RWPE1 (cell line): ENCODE data around the gene PSG2.
"Not testable (repeated sequence)": the region's sequence is repeated elsewhere in the genome, so short reads cannot be mapped to it uniquely, and the experiment has no call there.

Experiments
- CTCF ChIA-PET: fragments of 350-600 bp; sonication (Branson Sonifier 250); formaldehyde crosslinking; extraction: SDS; loops from one replicate; lab custom pipeline; 2021; lab: Yijun Ruan, JAX
- POLR2A ChIA-PET: fragments of 400-600 bp; formaldehyde crosslinking; extraction: SDS; loops from one replicate; lab custom pipeline; 2020; ENCODE audit warnings: antibody characterized with exemption; ENCODE audit not compliant: low non-redundant PET; lab: Yijun Ruan, JAX
- DNase-seq: peaks from one replicate; pipeline ENCODE4 v3.0.0; 2012; ENCODE audit warnings: low spot score
- H3K27ac ChIP-seq: fragments of 450-650 bp; 2 replicates; pipeline ENCODE4 v1.5.1; 2017
- CTCF ChIP-seq: fragments of 450-650 bp; conservative IDR thresholded peaks from 2 replicates; pipeline ENCODE4 v1.5.1; 2017; ENCODE audit warnings: low read depth, mild to moderate bottlenecking

The PSG2 gene

GRCh38 chr19:43082601-43083000, at the start of gene PSG2:
PSG2 (minus strand) TSS chr19:43082701; CDS start chr19:43082569, 132 bp downstream.
- POLR2A ChIA-PET, H3K27ac ChIP-seq, DNase-seq, CTCF ChIA-PET: not testable (repeated sequence)

GRCh38 chr19:43131281-43131842, 48.9 kb upstream of the PSG2 start:
- CTCF ChIA-PET, POLR2A ChIA-PET: not testable (repeated sequence)
- H3K27ac ChIP-seq, result peak overlapping the region; percentile 82
- peak; percentile 13 for DNase-seq

GRCh38 chr19:43129197-43129596, 46.7 kb upstream of the PSG2 start:
- peak overlapping the region; percentile 94 for H3K27ac ChIP-seq
- POLR2A ChIA-PET, CTCF ChIA-PET: not testable (repeated sequence)
- peak; percentile 36 for TF ChIP-seq CTCF
- peak; percentile 40 for DNase-seq

GRCh38 chr19:43127336-43127735, 44.8 kb upstream of the PSG2 start:
- POLR2A ChIA-PET, CTCF ChIA-PET: not testable (repeated sequence)
- DNase-seq, result peak; percentile 59
- H3K27ac ChIP-seq, result peak overlapping the region; percentile 80

GRCh38 chr19:43126720-43127119, 44.2 kb upstream of the PSG2 start:
- ChIA-PET CTCF (no interaction called here), POLR2A (no interaction called here)
- DNase-seq, result no peak
- H3K27ac ChIP-seq, result peak overlapping the region; percentile 80
- no peak for TF ChIP-seq CTCF

GRCh38 chr19:43124360-43124759, 41.9 kb upstream of the PSG2 start:
- ChIA-PET POLR2A (no interaction called here), CTCF (no interaction called here)
- DNase-seq, result no peak
- TF ChIP-seq CTCF, result no peak
- peak overlapping the region; percentile 34; the same call in 1 of the 2 replicates for H3K27ac ChIP-seq

- peak; percentile 78 for DNase-seq
Observed at GRCh38 chr19:43120433-43121026, 38.0 kb upstream of the PSG2 start.

GRCh38 chr19:43119526-43119925, 37.0 kb upstream of the PSG2 start:
- DNase-seq, POLR2A ChIA-PET, CTCF ChIA-PET: not testable (repeated sequence)
- peak overlapping the region; percentile 79 for H3K27ac ChIP-seq

More at GRCh38 chr19:43120433-43121026, 38.0 kb upstream of the PSG2 start:
- CTCF ChIA-PET, POLR2A ChIA-PET: not testable (repeated sequence)
- peak overlapping the region; percentile 76 for H3K27ac ChIP-seq

- CTCF ChIA-PET, H3K27ac ChIP-seq, DNase-seq, POLR2A ChIA-PET: not testable (repeated sequence)
Observed at GRCh38 chr19:43116421-43116820, 33.9 kb upstream of the PSG2 start.

- DNase-seq, POLR2A ChIA-PET, H3K27ac ChIP-seq: not testable (repeated sequence)
- CTCF ChIA-PET, result interaction anchor here (0.6 kb wide), 1 partner anchor 402 kb away, joined by 5 read pairs; no protein-coding TSS in a partner anchor
Observed at GRCh38 chr19:43115548-43115947, 33.0 kb upstream of the PSG2 start.

- H3K27ac ChIP-seq, CTCF ChIA-PET, DNase-seq, POLR2A ChIA-PET: not testable (repeated sequence)
Observed at GRCh38 chr19:43115064-43115463, 32.6 kb upstream of the PSG2 start.

GRCh38 chr19:43114626-43115025, 32.1 kb upstream of the PSG2 start:
- CTCF ChIA-PET, H3K27ac ChIP-seq, DNase-seq, POLR2A ChIA-PET: not testable (repeated sequence)

GRCh38 chr19:43107401-43107800, 24.9 kb upstream of the PSG2 start:
- CTCF ChIA-PET, result not testable (repeated sequence)

More at GRCh38 chr19:43107401-43107800, 24.9 kb upstream of the PSG2 start:
- H3K27ac ChIP-seq, DNase-seq, POLR2A ChIA-PET: not testable (repeated sequence)
